HCT116 (cell line): Measurements from ENCODE around the gene BYSL. TPM values are rescaled to one million over a fixed set of nuclear protein-coding genes. Genes with fewer than 3 reads are reported as not detected.
A peak's percentile ranks its signal among the peaks of the same experiment; 100 is the strongest.

Experiments used
- ATAC-seq: fragments of 200-7000 bp; cut with Tn5 transposase; 2 replicates; pipeline ENCODE4 v1.9.1; 2020; ENCODE audit warnings: mild to moderate bottlenecking, moderate library complexity
- BruUV-seq: library from RNA; stranded (reverse); fragments of 400-500 nt; replicated peaks from 2 replicates; lab custom pipeline; 2021; lab: Mats Ljungman, UMichigan
- CTCF ChIA-PET: fragments of 300-600 bp; sonication (Branson Sonifier 250); formaldehyde crosslinking; loops from one replicate; lab custom pipeline; 2021; ENCODE audit warnings: antibody characterized with exemption; lab: Charles Lee
- POLR2A ChIA-PET: fragments of 300-600, 350-600 bp; sonication (Branson Sonifier 250); formaldehyde crosslinking; loops from one replicate; lab custom pipeline; 2021; ENCODE audit warnings: antibody characterized with exemption; lab: Charles Lee
- RAD21 ChIA-PET, 2 experiments: fragments of 300-600 bp; sonication (Branson Sonifier 250); formaldehyde crosslinking; loops; one replicate each; lab custom pipeline; 2023; ENCODE audit warnings: low total read pairs in 2 of 2; ENCODE audit not compliant: uncharacterized antibody in 2 of 2, unreplicated experiment in 2 of 2, low non-redundant PET in 1 of 2; lab: Charles Lee
- DNase-seq: peaks from one replicate; pipeline ENCODE4 v3.0.0-alpha.2; 2010; ENCODE audit warnings: low read depth, low spot score
- H2AFZ ChIP-seq: fragments of 200-600 bp; shearing (Covaris generic), sonication (generic); 2 replicates; pipeline ENCODE4 v1.6.1; 2017; ENCODE audit warnings: low read depth, mixed run types, mixed read lengths, antibody characterized with exemption, low read length; ENCODE audit not compliant: poor library complexity, severe bottlenecking
- H3K27ac ChIP-seq: 2 replicates; pipeline ENCODE4 v1.5.1; 2012; ENCODE audit warnings: low read depth, low read length
- H3K27me3 ChIP-seq: fragments of 200-600 bp; sonication (generic); 2 replicates; pipeline ENCODE4 v1.6.1; 2016; ENCODE audit warnings: mixed run types, low read length, mixed read lengths; ENCODE audit not compliant: insufficient read depth
- H3K36me3 ChIP-seq, 2 experiments: fragments of 200-500 bp in 1 of 2; fragments of 200-600 bp in 1 of 2; sonication (Bioruptor generic) in 1 of 2; sonication (generic) in 1 of 2; 2 replicates each; pipeline versions ENCODE4 v1.5.1 to v1.6.1; 2014 to 2016; ENCODE audit warnings: low read length in 2 of 2, inconsistent platforms in 1 of 2, mixed read lengths in 1 of 2, mixed run types in 1 of 2; ENCODE audit not compliant: insufficient read depth in 2 of 2, control insufficient read depth in 1 of 2
- H3K4me1 ChIP-seq, 2 experiments: fragments of 200-600 bp in 1 of 2; sonication (generic) in 1 of 2; 2 replicates each; pipeline versions ENCODE4 v1.5.1 to v1.6.1; 2012 to 2017; ENCODE audit warnings: low read length in 2 of 2, inconsistent platforms in 1 of 2, mild to moderate bottlenecking in 1 of 2, mixed read lengths in 1 of 2, mixed run types in 1 of 2, moderate library complexity in 1 of 2; ENCODE audit not compliant: insufficient read depth in 2 of 2, control insufficient read depth in 1 of 2
- H3K4me2 ChIP-seq: fragments of 200-600 bp; sonication (generic); 2 replicates; pipeline ENCODE4 v1.6.1; 2017; ENCODE audit warnings: mixed run types, low read length, mixed read lengths
- H3K4me3 ChIP-seq, 2 experiments: fragments of 200-600 bp in 1 of 2; sonication (generic) in 1 of 2; replicated peaks in 1 of 2; 2 replicates each; pipeline ENCODE4 v1.5.1; 2011 to 2016; ENCODE audit warnings: low read length in 2 of 2, control low read depth in 1 of 2, low read depth in 1 of 2, mild to moderate bottlenecking in 1 of 2, mixed read lengths in 1 of 2, mixed run types in 1 of 2
- H3K79me2 ChIP-seq: fragments of 200-600 bp; sonication (generic); 2 replicates; pipeline ENCODE4 v1.6.1; 2017; ENCODE audit warnings: mild to moderate bottlenecking, mixed run types, low read length, moderate library complexity, mixed read lengths; ENCODE audit not compliant: insufficient read depth
- H3K9ac ChIP-seq: fragments of 200-600 bp; sonication (generic); 2 replicates; pipeline ENCODE4 v1.6.1; 2016; ENCODE audit warnings: low read length, mixed read lengths
- H3K9me2 ChIP-seq: fragments of 200-600 bp; sonication (generic), shearing (Covaris generic); 2 replicates; pipeline ENCODE4 v1.6.1; 2017; ENCODE audit warnings: mixed run types, mild to moderate bottlenecking, moderate library complexity; ENCODE audit not compliant: insufficient read depth
- H3K9me3 ChIP-seq, 2 experiments: fragments of 200-500 bp in 1 of 2; fragments of 200-600 bp in 1 of 2; sonication (Bioruptor generic) in 1 of 2; sonication (generic) in 1 of 2; 2 replicates each; pipeline ENCODE4 v1.6.1; 2014 to 2017; ENCODE audit warnings: low read length in 2 of 2, mixed read lengths in 2 of 2, inconsistent platforms in 1 of 2, low read depth in 1 of 2, mild to moderate bottlenecking in 1 of 2, mixed run types in 1 of 2, moderate library complexity in 1 of 2; ENCODE audit not compliant: control insufficient read depth in 1 of 2, insufficient read depth in 1 of 2
- H4K20me1 ChIP-seq: fragments of 200-600 bp; sonication (generic), shearing (Covaris generic); 2 replicates; pipeline ENCODE4 v1.6.1; 2017; ENCODE audit warnings: mixed run types, mild to moderate bottlenecking, moderate library complexity; ENCODE audit not compliant: insufficient read depth
- ATF3 ChIP-seq: IDR thresholded peaks from 2 replicates; pipeline ENCODE4 v1.6.1; 2012
- CBX3 ChIP-seq: IDR thresholded peaks from 2 replicates; pipeline ENCODE4 v1.6.1; 2012; ENCODE audit warnings: low read depth
- CEBPB ChIP-seq: IDR thresholded peaks from 2 replicates; pipeline ENCODE4 v1.6.1; 2012; ENCODE audit warnings: low read depth
- CTCF ChIP-seq, 3 experiments: fragments of 200-600 bp in 1 of 3; sonication (generic) in 1 of 3; IDR thresholded peaks in 2 of 3; conservative IDR thresholded peaks in 1 of 3; 2 replicates each; pipeline ENCODE4 v1.5.1; 2012 to 2017; ENCODE audit warnings: low read depth in 2 of 3, low read length in 2 of 3, antibody characterized with exemption in 1 of 3, borderline replicate concordance in 1 of 3, control low read depth in 1 of 3, mild to moderate bottlenecking in 1 of 3, mixed read lengths in 1 of 3, mixed run types in 1 of 3, moderate library complexity in 1 of 3; ENCODE audit not compliant: insufficient read depth in 1 of 3
- EGR1 ChIP-seq: IDR thresholded peaks from 2 replicates; pipeline ENCODE4 v1.6.1; 2012; ENCODE audit warnings: low read depth
- ELF1 ChIP-seq: IDR thresholded peaks from 2 replicates; pipeline ENCODE4 v1.6.1; 2012; ENCODE audit warnings: low read depth, borderline replicate concordance
- EZH2 ChIP-seq: fragments of 200-600 bp; sonication (generic); IDR thresholded peaks from 2 replicates; pipeline ENCODE4 v1.6.1; 2017; ENCODE audit warnings: antibody characterized with exemption, mixed run types
- EZH2phosphoT487 ChIP-seq: fragments of 200-600 bp; IDR thresholded peaks from 2 replicates; pipeline ENCODE4 v1.6.1; 2018; ENCODE audit warnings: antibody characterized with exemption, borderline replicate concordance
- FOSL1 ChIP-seq: IDR thresholded peaks from 2 replicates; pipeline ENCODE4 v1.6.1; 2012; ENCODE audit warnings: low read depth
- JUND ChIP-seq: IDR thresholded peaks from 2 replicates; pipeline ENCODE4 v1.6.1; 2012
- MAX ChIP-seq: IDR thresholded peaks from 2 replicates; pipeline ENCODE4 v1.6.1; 2012
- POLR2A ChIP-seq: IDR thresholded peaks from 2 replicates; pipeline ENCODE4 v1.7.0; 2011; ENCODE audit warnings: borderline replicate concordance; ENCODE audit not compliant: insufficient read depth, insufficient read length; ENCODE audit errors: extremely low read depth
- POLR2AphosphoS5 ChIP-seq: IDR thresholded peaks from 2 replicates; pipeline ENCODE4 v1.6.1; 2011; ENCODE audit warnings: mild to moderate bottlenecking, low read depth, low read length, moderate library complexity
- SIN3A ChIP-seq: IDR thresholded peaks from 2 replicates; pipeline ENCODE4 v1.6.1; 2012; ENCODE audit warnings: low read depth
- SP1 ChIP-seq: IDR thresholded peaks from 2 replicates; pipeline ENCODE4 v1.6.1; 2012; ENCODE audit warnings: low read depth
- SRF ChIP-seq: IDR thresholded peaks from 2 replicates; pipeline ENCODE4 v1.6.1; 2012; ENCODE audit warnings: low read depth
- TCF7L2 ChIP-seq: IDR thresholded peaks from 2 replicates; pipeline ENCODE4 v1.7.0; 2011; ENCODE audit warnings: borderline replicate concordance, inconsistent platforms; ENCODE audit not compliant: insufficient read depth, insufficient read length; ENCODE audit errors: extremely low read depth
- YY1 ChIP-seq: IDR thresholded peaks from 2 replicates; pipeline ENCODE4 v1.6.1; 2011; ENCODE audit warnings: low read length, low read depth, moderate library complexity, mild to moderate bottlenecking; ENCODE audit not compliant: insufficient replicate concordance; ENCODE audit errors: extremely low read depth
- ZNF274 ChIP-seq: fragments of 200-500 bp; sonication (Bioruptor generic); IDR thresholded peaks from 2 replicates; pipeline ENCODE4 v1.6.1; 2014; ENCODE audit warnings: mild to moderate bottlenecking, low read depth, low read length, inconsistent platforms
- intact Hi-C: fragments of 100-400 bp; cut with micrococcal nuclease; formaldehyde crosslinking; loops from 2 replicates; pipeline ENCODE4 v1.10.0; 2022
- total RNA-seq: library from RNA; stranded (reverse); gene quantifications from one replicate; pipeline ENCODE4 v1.2.1, GENCODE V29; 2021; ENCODE audit not compliant: unreplicated experiment
- TF ChIP-seq, protein P1 (sequence below): IDR thresholded peaks from 2 replicates; pipeline ENCODE4 v1.6.1; 2011; ENCODE audit warnings: mild to moderate bottlenecking, low read length, moderate library complexity; ENCODE audit not compliant: insufficient replicate concordance; ENCODE audit errors: extremely low read depth

The BYSL gene
- total RNA-seq, 1 experiment from 2014 or later = 55.7 TPM

- peak; percentile 68 for DNase-seq
- Histone ChIP-seq H2AFZ (peak within 1 kb of the TSS; percentile 78), H3K4me2 (peak within 1 kb of the TSS; percentile 84), H3K36me3 (no peaks in the 10 kb centered on the region; a peak in 1 of 4 replicates), H4K20me1 (no peaks in the 10 kb centered on the region), H3K4me3 (peak within 1 kb of the TSS; percentile 81 to 88), H3K9me2 (no peaks in the 10 kb centered on the region), H3K27ac (peak within 1 kb of the TSS; percentile 50), H3K9me3 (no peaks in the 10 kb centered on the region), H3K9ac (peak within 1 kb of the TSS; percentile 71), H3K4me1 (peaks cover 12 to 31% of the 10 kb centered on the region in 2 experiments; a peak in 3 of 4 replicates), H3K79me2 (no peaks in the 10 kb centered on the region; the same call in 1 of the 2 replicates), H3K27me3 (no peaks in the 10 kb centered on the region)
- ATAC-seq = peak; percentile 93
- ChIA-PET RAD21 (interaction anchor here in 1 of 2 experiments (0.6 kb wide), 1 partner anchor 16 kb away, joined by 3 read pairs; no protein-coding TSS in a partner anchor), POLR2A (no interaction called here), CTCF (interaction anchor here (1.5 to 4.8 kb wide), 3 partner anchors 20 to 155 kb away, joined by 3 to 23 read pairs (median 4); partner anchors contain the start of genes BYSL, MED20 and TOMM6)
- intact Hi-C loops = loop anchor here (5.0 kb wide), 1 partner anchor 101 kb away; no protein-coding TSS in a partner anchor
- BruUV-seq = no TSS peak
- TF ChIP-seq EZH2 (no peak), YY1 (no peak), CBX3 (no peak), CEBPB (no peak), POLR2A (no peak), FOSL1 (no peak), ZNF274 (no peak), ATF3 (no peak), EGR1 (no peak), EZH2phosphoT487 (no peak), ELF1 (no peak; the same call in 1 of the 2 replicates), CTCF (IDR thresholded peaks at IDR 0.05 in 2 of 3, conservative IDR thresholded peaks at IDR 0.05 in 1 of 3; ENCODE audit: borderline replicate concordance in 1 of 3, insufficient read depth in 1 of 3, low read depth in 2 of 3, low read length in 2 of 3) (no peak), SIN3A (peak; percentile 56; the same call in 1 of the 2 replicates), SP1 (no peak), SRF (no peak), POLR2AphosphoS5 (peak; percentile 70), TCF7L2 (peak; percentile 34), JUND (no peak), MAX (peak; percentile 27; the same call in 1 of the 2 replicates)
- TF ChIP-seq, protein P1, sequence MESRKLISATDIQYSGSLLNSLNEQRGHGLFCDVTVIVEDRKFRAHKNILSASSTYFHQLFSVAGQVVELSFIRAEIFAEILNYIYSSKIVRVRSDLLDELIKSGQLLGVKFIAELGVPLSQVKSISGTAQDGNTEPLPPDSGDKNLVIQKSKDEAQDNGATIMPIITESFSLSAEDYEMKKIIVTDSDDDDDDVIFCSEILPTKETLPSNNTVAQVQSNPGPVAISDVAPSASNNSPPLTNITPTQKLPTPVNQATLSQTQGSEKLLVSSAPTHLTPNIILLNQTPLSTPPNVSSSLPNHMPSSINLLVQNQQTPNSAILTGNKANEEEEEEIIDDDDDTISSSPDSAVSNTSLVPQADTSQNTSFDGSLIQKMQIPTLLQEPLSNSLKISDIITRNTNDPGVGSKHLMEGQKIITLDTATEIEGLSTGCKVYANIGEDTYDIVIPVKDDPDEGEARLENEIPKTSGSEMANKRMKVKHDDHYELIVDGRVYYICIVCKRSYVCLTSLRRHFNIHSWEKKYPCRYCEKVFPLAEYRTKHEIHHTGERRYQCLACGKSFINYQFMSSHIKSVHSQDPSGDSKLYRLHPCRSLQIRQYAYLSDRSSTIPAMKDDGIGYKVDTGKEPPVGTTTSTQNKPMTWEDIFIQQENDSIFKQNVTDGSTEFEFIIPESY = no peak
Observed at GRCh38 chr6:41941280-41942066, 20.2 kb downstream of the BYSL start, which contains the start of gene CCND3. Gene CCND3, minus strand, starts transcription at chr6:41941808. Its CDS starts 159 bp downstream, at chr6:41941649.
